Rectal smooth muscle tissue (tissue), 1 donor: Measurements from ENCODE around the gene SH3BP4.

ENCODE experiments used
- H3K27ac ChIP-seq: one replicate; pipeline ENCODE4 v1.7.0; 2013; ENCODE audit warnings: low read depth, low read length, inconsistent platforms
- H3K27me3 ChIP-seq: one replicate; pipeline ENCODE4 v1.7.0; 2013; ENCODE audit warnings: low read length; ENCODE audit not compliant: control insufficient read depth, insufficient read depth
- H3K36me3 ChIP-seq: one replicate; pipeline ENCODE4 v1.7.0; 2013; ENCODE audit warnings: low read length; ENCODE audit not compliant: control insufficient read depth, insufficient read depth
- H3K4me1 ChIP-seq: one replicate; pipeline ENCODE4 v1.7.0; 2013; ENCODE audit warnings: low read length; ENCODE audit not compliant: control insufficient read depth, insufficient read depth
- H3K4me3 ChIP-seq: one replicate; pipeline ENCODE4 v1.7.0; 2013; ENCODE audit warnings: low read length
- H3K9ac ChIP-seq: one replicate; pipeline ENCODE4 v1.7.0; 2013; ENCODE audit warnings: low read length

SH3BP4 gene

DNA sequence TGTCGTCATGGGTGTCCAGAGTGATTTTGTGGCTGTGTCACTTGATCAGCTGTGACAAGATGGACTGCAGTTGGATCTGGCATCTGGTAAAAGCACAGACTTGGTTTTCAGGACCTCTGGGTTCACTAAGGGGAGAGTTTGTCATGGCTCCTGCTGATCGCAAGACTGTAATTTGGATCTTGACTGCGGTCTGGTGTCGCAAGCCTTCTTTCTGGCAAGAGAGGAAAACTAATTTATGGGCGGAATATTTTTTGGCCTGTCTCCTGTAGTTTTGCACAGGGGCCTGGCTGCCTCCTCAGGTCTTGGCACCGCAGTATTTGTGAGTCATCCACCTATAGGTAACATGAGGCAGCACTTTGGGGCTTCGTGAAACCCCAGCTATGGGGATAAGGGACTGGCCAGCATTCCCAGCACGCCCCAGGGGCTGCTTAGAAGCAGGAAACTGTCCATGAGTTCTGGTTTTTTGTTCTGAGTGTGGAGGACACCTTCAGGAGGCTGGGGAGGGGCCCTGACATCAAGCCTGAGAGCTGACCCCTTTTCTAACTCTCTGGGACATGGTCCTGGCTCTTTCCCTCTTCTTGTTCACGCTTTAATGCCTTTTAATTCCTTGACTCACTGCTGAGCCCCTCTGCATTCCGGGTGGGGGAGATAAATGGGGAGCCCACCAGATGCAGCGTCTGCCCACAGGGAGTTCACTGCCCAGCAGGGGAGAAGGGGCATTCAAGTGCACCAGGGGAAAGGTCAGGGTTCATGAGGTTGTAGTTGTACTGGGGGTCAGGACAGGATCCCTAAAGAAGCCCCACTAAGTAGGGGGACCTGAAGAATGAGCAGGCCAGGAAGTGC, 12.2 kb downstream of the SH3BP4 start:
- H3K4me3 ChIP-seq: no peak overlapping the region
- H3K27ac ChIP-seq: no peak overlapping the region
- H3K9ac ChIP-seq: no peak overlapping the region
- no peaks in the 10 kb centered on the region for H3K36me3 ChIP-seq
- H3K27me3 ChIP-seq: no peaks in the 10 kb centered on the region
- peaks cover 8% of the 10 kb centered on the region for H3K4me1 ChIP-seq

DNA sequence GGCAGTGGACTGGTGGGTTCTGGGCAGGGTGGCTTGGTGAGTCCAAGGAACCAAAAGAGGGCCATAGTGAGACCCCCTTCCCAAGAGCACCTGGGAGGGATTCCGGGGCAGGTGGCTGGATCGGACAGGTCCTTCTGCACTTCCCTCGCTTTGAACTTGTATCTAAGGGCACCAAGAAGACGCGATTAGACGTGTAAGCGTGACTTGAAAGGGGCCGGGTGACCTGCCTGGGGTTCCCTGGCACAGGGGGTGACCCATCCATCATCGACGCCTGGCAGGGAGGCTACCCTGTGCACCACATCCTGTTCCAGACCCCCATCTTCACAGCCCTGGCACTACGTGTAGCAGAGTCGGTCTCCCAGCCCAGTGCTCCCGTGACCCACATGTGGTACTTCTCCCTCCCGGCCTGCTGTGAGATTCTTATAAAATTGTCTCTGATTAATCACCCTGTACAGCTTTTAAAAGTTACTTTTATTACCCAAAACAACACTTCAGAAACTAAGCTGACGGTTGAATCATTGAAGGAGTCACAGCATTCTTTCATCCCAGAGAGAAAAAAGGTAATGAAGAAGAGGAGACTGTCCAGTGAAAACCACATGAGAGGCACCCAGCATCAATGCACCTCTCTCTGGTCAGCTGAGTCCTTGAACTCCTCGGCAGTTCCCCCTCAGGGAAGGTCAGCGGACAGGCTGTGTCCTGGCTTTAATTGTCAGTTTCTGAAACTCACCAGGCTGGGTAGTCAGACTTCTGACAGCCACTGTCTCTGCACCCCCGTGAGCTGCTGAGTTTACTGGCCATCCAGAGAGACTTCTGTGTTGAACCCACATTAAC, 13.0 kb downstream of the SH3BP4 start:
- H3K4me3 ChIP-seq: no peak overlapping the region
- H3K36me3 ChIP-seq: no peaks in the 10 kb centered on the region
- peaks cover 8% of the 10 kb centered on the region for H3K4me1 ChIP-seq
- H3K27me3 ChIP-seq: no peaks in the 10 kb centered on the region
- H3K9ac ChIP-seq: no peak overlapping the region
- H3K27ac ChIP-seq: no peak overlapping the region

GRCh38 chr2:234966340-234966739, 14.5 kb downstream of the SH3BP4 start:
- H3K27ac ChIP-seq: no peak overlapping the region
- no peak overlapping the region for H3K9ac ChIP-seq
- H3K36me3 ChIP-seq: no peaks in the 10 kb centered on the region
- no peaks in the 10 kb centered on the region for H3K27me3 ChIP-seq
- peaks cover 8% of the 10 kb centered on the region for H3K4me1 ChIP-seq
- no peak overlapping the region for H3K4me3 ChIP-seq

DNA sequence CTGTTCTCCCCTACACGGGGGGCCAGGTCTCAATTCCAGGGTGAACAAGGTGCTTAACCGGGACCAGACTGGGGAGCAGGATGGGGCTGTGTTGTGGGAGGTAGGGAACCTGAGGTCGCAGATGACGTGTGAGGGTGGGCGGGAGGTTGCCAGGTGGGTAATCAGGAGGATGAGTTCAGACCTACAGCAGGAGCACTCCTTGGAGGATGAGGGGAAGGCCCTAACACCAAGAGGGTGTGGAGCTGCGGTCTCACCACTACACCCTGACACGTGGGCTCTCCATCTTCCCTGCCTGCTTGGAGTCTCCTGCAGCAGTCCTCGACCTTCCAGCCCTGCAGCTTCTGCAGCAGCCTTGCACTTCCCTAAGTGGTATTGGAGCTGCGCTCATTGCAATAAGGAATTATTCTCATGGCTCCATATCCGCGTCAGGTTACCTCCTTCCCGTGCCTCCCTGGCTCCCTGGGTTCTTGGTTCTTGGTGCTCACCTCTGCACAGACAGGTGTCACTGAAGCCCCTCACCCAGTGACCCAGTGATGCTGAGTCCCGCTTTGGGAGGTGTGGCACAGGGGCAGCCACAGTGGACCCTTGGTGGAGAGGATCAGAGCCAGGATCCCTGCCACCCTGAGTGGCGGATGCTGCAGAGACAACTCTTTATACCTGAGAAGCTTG, 15.5 kb downstream of the SH3BP4 start:
- H3K4me3 ChIP-seq: no peak overlapping the region

DNA sequence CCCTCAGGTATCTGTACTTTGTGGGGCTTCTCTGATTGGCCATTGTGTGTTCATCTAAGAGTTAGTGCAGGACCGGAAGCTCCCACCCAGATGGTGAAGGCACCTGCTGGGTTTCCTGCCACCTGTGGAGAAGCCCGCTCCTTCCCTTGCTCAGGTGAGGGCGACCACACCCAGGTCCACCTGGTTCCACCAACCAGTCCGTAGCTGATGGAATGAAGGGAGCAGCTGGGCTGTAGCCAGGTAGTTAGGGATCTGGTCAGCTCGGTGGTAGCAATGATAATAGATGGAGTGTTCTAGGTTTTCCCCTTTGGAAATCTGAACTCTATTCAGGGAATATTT, 16.0 kb downstream of the SH3BP4 start:
- H3K4me3 ChIP-seq: no peak overlapping the region
- H3K27ac ChIP-seq: no peak overlapping the region

More for the DNA sequence above, 15.5 kb downstream of the SH3BP4 start:
- Histone ChIP-seq H3K36me3 (no peaks in the 10 kb centered on the region), H3K27me3 (no peaks in the 10 kb centered on the region), H3K9ac (no peak overlapping the region), H3K27ac (no peak overlapping the region), H3K4me1 (peaks cover 8% of the 10 kb centered on the region)

DNA sequence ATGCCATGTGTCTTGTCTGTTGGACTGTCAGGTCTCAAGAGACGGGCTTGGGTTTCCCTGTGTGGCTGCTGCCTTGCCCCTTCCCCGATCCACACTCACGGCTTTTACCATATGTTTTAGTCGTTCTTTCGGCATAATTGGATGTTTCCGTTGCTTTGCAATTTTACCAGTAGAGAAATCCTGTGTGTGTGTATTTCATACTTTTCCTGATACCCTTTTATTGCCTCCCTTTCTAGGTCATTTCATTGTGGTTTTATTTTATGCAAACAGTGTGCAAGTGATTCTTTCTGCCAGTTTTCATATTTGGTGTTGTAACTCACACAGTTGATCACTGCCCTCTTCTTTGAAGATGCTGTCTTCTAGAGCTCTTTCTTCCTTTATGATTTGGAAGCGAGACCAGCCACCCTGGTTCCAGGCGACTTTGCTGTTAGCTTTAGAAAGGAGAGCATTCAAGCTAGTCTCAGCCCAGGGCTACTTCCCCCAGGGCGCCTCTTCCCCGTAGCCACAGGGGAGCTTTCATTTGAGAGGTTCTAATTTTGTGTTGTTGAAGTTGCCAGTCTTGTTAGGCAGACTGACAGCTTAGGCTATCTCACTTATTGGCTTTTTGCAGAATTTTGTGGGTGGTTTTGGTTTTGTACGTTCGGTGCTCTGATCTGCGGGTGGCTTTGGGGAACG, 17.0 kb downstream of the SH3BP4 start:
- H3K4me3 ChIP-seq: no peak overlapping the region
- H3K27me3 ChIP-seq: no peaks in the 10 kb centered on the region
- no peak overlapping the region for H3K9ac ChIP-seq
- no peaks in the 10 kb centered on the region for H3K36me3 ChIP-seq
- H3K4me1 ChIP-seq: peaks cover 5% of the 10 kb centered on the region
- H3K27ac ChIP-seq: no peak overlapping the region

More for the DNA sequence above, 16.0 kb downstream of the SH3BP4 start:
- Histone ChIP-seq H3K4me1 (peaks cover 8% of the 10 kb centered on the region), H3K36me3 (no peaks in the 10 kb centered on the region), H3K9ac (no peak overlapping the region), H3K27me3 (no peaks in the 10 kb centered on the region)

- no peak overlapping the region for H3K9ac ChIP-seq
- H3K4me3 ChIP-seq: no peak overlapping the region
- H3K27ac ChIP-seq: no peak overlapping the region
- peaks cover 2% of the 10 kb centered on the region for H3K4me1 ChIP-seq
- no peaks in the 10 kb centered on the region for H3K27me3 ChIP-seq
- H3K36me3 ChIP-seq: no peaks in the 10 kb centered on the region
Measured at GRCh38 chr2:234969306-234970098, 17.7 kb downstream of the SH3BP4 start.

GRCh38 chr2:234970099-234970440, 18.3 kb downstream of the SH3BP4 start:
- no peak overlapping the region for H3K9ac ChIP-seq
- H3K4me3 ChIP-seq: no peak overlapping the region
- no peaks in the 10 kb centered on the region for H3K36me3 ChIP-seq
- peaks cover 7% of the 10 kb centered on the region for H3K4me1 ChIP-seq
- H3K27me3 ChIP-seq: no peaks in the 10 kb centered on the region
- no peak overlapping the region for H3K27ac ChIP-seq

DNA sequence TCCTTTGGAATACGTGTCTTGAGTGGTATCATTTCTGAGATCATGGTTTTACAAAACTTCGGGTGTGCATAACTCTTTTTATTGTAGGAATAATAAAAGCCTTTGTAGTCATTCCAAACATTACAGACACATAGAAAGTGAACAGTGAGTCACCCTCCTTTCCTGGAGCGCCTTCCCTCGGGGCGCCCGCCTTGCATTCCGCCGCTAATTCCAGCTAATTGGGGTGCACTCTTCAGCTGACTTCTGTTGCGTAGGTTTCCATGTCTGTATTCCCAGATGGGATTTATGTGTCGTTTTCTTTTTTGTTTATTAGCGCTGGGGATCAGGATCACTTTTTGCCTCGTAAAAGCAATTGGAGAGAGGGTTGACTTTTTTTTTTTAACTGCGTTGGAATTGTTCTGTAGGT, 18.7 kb downstream of the SH3BP4 start:
- Histone ChIP-seq H3K4me3 (no peak overlapping the region), H3K36me3 (no peaks in the 10 kb centered on the region), H3K4me1 (peaks cover 9% of the 10 kb centered on the region), H3K27ac (no peak overlapping the region), H3K9ac (no peak overlapping the region), H3K27me3 (no peaks in the 10 kb centered on the region)

DNA sequence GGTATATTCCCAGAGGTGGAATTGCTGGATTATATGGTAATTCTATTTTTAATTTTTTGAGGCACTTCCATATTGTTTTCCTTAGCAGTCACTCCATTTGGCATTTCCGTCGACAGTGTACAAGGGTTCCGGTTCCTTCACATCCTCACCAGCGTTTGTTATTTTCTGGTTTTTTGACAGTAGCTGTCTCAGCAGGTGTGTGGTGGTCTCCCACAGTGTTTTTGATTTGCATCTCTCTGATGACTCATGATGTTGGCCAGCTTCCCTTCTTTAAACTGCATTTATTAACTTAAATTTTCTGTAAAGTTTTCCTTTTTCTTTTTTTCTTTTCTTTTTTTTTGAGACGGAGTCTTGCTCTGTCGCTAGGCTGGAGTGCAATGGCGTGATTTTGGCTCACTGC, 19.7 kb downstream of the SH3BP4 start:
- H3K36me3 ChIP-seq: no peaks in the 10 kb centered on the region
- no peak overlapping the region for H3K4me3 ChIP-seq
- no peak overlapping the region for H3K27ac ChIP-seq
- H3K27me3 ChIP-seq: no peaks in the 10 kb centered on the region
- no peak overlapping the region for H3K9ac ChIP-seq
- peaks cover 9% of the 10 kb centered on the region for H3K4me1 ChIP-seq

GRCh38 chr2:234973008-234973407, 21.2 kb downstream of the SH3BP4 start:
- peaks cover 9% of the 10 kb centered on the region for H3K4me1 ChIP-seq

More at GRCh38 chr2:234973008-234973407, 21.2 kb downstream of the SH3BP4 start:
- Histone ChIP-seq H3K9ac (no peak overlapping the region), H3K36me3 (no peaks in the 10 kb centered on the region), H3K27ac (no peak overlapping the region), H3K27me3 (no peaks in the 10 kb centered on the region), H3K4me3 (no peak overlapping the region)
